ENCODE results near the gene SULT1C3. TPM values are rescaled to one million over a fixed set of nuclear protein-coding genes. Genes with fewer than 3 reads are reported as not detected.

The SULT1C3 gene
- total RNA-seq, 4 donors from 2014 or later, result not detected

DNA sequence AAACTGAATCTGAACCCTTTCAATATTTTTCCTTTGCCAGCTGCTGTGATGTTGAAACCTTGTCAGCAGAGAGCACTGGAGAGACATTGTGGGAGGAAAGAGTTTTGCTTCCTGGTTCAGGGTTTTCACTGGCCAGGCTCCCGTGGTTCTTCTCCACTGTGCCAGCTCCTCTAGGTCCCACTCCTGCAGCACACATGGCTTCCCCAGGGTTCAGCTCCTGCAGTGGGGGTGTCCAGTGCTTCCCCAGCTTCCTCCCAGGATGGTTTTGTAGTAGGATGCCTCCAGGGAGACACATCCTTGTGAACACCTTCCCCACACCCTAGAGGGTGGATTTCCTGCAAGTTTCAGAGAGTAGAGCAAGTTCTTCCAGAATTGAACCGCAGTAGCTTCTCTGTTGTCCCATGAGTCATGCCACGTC is 24.0 kb upstream of the SULT1C3 start:
- DNase-seq (ENCODE audit: low spot score) (no peak), ATAC-seq (ENCODE audit: low FRiP score) (no peak)
- TF ChIP-seq, protein P1, sequence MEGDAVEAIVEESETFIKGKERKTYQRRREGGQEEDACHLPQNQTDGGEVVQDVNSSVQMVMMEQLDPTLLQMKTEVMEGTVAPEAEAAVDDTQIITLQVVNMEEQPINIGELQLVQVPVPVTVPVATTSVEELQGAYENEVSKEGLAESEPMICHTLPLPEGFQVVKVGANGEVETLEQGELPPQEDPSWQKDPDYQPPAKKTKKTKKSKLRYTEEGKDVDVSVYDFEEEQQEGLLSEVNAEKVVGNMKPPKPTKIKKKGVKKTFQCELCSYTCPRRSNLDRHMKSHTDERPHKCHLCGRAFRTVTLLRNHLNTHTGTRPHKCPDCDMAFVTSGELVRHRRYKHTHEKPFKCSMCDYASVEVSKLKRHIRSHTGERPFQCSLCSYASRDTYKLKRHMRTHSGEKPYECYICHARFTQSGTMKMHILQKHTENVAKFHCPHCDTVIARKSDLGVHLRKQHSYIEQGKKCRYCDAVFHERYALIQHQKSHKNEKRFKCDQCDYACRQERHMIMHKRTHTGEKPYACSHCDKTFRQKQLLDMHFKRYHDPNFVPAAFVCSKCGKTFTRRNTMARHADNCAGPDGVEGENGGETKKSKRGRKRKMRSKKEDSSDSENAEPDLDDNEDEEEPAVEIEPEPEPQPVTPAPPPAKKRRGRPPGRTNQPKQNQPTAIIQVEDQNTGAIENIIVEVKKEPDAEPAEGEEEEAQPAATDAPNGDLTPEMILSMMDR (IDR thresholded peaks at IDR 0.05), result no peak

DNA sequence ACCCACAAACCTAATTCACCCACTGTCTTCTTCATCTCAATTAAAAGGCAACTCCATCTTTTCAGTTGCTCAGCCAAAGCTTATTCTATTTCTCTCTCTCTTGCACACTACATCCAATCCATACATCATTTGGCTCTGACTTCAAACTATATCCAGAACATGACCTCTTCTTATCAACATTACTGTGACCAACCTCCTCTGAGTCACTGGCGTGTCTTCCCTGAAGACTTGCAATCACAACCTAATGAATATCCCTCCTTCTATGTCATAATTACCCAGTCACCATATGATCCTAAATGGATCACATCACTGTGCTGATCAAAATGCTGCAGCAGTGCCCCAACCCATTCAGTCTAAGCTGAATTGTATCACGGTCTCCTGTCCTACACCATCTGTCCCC is 22.6 kb upstream of the SULT1C3 start:
- TF ChIP-seq, protein P1 (IDR thresholded peaks at IDR 0.05), result no peak
- DNase-seq (ENCODE audit: low spot score), result no peak
- no peak for ATAC-seq (ENCODE audit: low FRiP score)

DNA sequence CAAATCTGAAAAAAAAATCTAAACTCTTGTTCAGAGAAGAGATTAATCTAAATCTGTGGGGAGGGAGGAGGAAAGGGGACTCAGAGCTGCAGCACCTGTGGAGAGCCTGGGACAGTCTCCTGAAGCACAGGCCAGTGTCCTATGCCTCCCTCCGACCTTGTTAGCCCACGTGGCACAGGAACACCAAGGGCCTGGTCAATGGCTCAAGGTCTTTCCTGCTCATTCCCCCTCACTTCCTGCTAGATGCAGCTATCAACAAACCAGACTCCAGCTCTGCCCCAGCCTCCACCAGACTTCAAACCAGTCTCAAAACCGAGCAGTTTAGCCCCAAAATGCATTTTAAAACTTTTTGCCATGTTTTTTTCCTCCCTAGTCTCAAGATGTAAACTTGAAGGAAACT is 20.1 kb upstream of the SULT1C3 start:
- ATAC-seq (ENCODE audit: low FRiP score), result no peak
- DNase-seq (ENCODE audit: low spot score), result no peak
- TF ChIP-seq, protein P1 (IDR thresholded peaks at IDR 0.05), result no peak

DNA sequence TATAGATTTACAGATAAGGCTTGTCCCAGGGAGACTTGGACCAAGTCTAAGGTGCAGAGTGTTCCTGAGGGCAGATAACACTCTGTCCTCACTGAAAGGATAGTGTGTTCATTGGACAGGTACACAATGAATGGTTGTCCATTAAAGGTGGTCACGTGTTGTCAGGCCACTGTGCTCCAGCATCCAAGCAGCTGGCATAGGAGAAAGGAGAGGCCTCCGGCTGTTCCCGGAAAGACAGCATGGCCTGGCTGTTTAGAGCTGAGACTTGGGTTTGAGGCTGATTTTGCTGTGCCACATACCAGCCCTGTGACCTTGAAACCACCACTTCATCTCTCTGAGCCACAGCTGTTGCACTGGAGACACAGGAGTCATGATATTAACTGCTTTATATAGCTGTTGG is 19.6 kb upstream of the SULT1C3 start:
- TF ChIP-seq, protein P1 (IDR thresholded peaks at IDR 0.05), result no peak
- DNase-seq (ENCODE audit: low spot score) (no peak), ATAC-seq (ENCODE audit: low FRiP score) (no peak)

DNA sequence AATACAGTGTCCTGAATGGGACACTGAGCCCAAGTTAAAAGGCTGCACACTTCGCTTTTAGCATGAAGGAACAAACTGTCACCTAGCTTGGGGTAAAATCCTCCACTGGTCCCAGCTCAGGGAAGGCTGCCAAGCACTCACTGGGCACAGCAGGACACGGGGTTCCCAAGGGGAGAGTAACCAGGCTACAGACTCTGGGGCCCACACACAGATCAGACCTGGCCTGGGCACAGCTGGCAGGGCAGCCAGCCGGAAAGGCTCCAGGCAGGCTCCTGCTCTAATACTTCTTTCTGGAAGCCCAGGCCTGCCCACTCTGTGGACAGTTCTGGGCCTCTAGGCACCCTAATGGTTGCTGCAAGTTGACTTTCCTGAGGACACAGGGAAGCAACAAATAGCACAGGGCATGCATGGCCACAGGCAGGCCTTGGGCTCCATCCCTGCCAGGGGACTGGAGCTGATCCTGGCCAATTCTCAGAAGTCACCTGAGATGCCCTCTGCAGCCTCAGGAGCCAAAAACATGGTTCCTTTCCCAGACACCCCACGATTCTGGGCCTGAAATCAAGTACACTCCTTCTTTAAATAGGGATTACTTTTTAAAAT is 18.7 kb upstream of the SULT1C3 start:
- TF ChIP-seq, protein P1 (IDR thresholded peaks at IDR 0.05), result no peak
- ATAC-seq (ENCODE audit: low FRiP score) (no peak), DNase-seq (ENCODE audit: low spot score) (no peak)

DNA sequence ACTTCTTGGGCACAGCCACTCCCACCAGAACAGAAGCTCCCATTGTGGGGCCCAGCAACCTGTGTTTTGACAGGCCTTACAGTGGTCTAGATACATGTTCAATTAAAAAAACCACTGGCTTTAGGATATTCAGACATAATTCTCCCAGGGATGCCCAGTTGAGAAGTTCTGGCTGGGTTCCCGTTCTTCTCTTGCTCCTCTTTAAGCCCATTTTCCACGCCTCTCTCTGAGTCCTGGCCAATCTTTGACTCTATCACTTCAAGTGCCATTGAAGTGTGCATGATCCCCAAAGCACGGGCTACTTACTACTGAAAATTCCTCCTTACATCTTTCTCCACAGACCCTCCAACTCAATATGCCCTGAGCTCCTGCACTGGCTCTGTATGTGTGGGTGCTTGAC is 17.5 kb upstream of the SULT1C3 start:
- ATAC-seq (ENCODE audit: low FRiP score), result no peak
- TF ChIP-seq, protein P1 (IDR thresholded peaks at IDR 0.05), result no peak
- no peak for DNase-seq (ENCODE audit: low spot score)

DNA sequence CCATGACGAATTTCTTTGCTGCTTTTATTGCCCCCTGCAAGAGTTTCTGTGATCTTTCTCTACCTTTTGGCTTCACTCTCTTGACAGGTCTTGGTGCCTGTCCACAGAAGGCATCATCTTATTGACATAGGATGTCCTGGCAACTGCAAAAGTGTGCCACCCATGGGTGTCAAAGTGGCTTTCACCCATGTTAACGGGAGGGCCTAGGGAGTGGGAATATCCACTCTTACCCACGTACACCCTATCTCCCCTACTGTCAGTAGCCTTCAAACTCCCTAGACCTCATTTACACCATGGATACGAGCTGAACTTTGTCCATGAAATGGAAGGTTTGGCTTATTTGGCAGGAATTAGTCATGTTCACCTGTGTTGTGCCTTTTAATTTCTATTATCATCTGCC is 16.2 kb upstream of the SULT1C3 start:
- ATAC-seq (ENCODE audit: low FRiP score) (no peak), DNase-seq (ENCODE audit: low spot score) (no peak)
- TF ChIP-seq, protein P1 (IDR thresholded peaks at IDR 0.05), result no peak
